ENCODE results near the gene RAB26. TPM values are rescaled to one million over a fixed set of nuclear protein-coding genes. Genes with fewer than 3 reads are reported as not detected.

The RAB26 gene
- polyA plus RNA-seq, 1 experiment: 0.67 TPM

- Histone ChIP-seq H3K36me3 (ENCODE audit: control insufficient read depth, insufficient read depth, low read length) (peaks cover 5% of the 10 kb centered on the region), H3K27me3 (ENCODE audit: control insufficient read depth, insufficient read depth, low read length) (no peaks in the 10 kb centered on the region), H3K4me3 (ENCODE audit: low read depth, low read length) (no peak overlapping the region)
- ChIA-PET POLR2A (no interaction called here), CTCF (interaction anchor here (1.0 to 1.1 kb wide), 2 partner anchors 13 to 157 kb away, joined by 3 to 4 read pairs; no protein-coding TSS in a partner anchor)
- DNase-seq (ENCODE audit: low read depth): no peak
- TF ChIP-seq, protein P1, sequence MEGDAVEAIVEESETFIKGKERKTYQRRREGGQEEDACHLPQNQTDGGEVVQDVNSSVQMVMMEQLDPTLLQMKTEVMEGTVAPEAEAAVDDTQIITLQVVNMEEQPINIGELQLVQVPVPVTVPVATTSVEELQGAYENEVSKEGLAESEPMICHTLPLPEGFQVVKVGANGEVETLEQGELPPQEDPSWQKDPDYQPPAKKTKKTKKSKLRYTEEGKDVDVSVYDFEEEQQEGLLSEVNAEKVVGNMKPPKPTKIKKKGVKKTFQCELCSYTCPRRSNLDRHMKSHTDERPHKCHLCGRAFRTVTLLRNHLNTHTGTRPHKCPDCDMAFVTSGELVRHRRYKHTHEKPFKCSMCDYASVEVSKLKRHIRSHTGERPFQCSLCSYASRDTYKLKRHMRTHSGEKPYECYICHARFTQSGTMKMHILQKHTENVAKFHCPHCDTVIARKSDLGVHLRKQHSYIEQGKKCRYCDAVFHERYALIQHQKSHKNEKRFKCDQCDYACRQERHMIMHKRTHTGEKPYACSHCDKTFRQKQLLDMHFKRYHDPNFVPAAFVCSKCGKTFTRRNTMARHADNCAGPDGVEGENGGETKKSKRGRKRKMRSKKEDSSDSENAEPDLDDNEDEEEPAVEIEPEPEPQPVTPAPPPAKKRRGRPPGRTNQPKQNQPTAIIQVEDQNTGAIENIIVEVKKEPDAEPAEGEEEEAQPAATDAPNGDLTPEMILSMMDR (IDR thresholded peaks at IDR 0.05; ENCODE audit: insufficient read depth, low read depth, low read length): no peak
Measured at GRCh38 chr16:2180962-2181923, 32.8 kb downstream of the RAB26 start.

- ChIA-PET POLR2A (no interaction called here), CTCF (interaction anchor here (1.1 kb wide), 1 partner anchor 156 kb away, joined by 4 read pairs; no protein-coding TSS in a partner anchor)
- H3K27me3 ChIP-seq (ENCODE audit: control insufficient read depth, insufficient read depth, low read length): no peaks in the 10 kb centered on the region
- H3K36me3 ChIP-seq (ENCODE audit: control insufficient read depth, insufficient read depth, low read length): peaks cover 1% of the 10 kb centered on the region
- no peak overlapping the region for H3K4me3 ChIP-seq (ENCODE audit: low read depth, low read length)
- TF ChIP-seq, protein P1 (IDR thresholded peaks at IDR 0.05; ENCODE audit: insufficient read depth, low read depth, low read length): no peak
- no peak for DNase-seq (ENCODE audit: low read depth)
Measured at GRCh38 chr16:2181952-2182351, 33.5 kb downstream of the RAB26 start.

GRCh38 chr16:2183671-2184070 lies 35.2 kb downstream of the RAB26 start:
- Histone ChIP-seq H3K4me3 (ENCODE audit: low read depth, low read length) (no peak overlapping the region), H3K27me3 (ENCODE audit: control insufficient read depth, insufficient read depth, low read length) (no peaks in the 10 kb centered on the region), H3K36me3 (ENCODE audit: control insufficient read depth, insufficient read depth, low read length) (no peaks in the 10 kb centered on the region)
- no peak for DNase-seq (ENCODE audit: low read depth)
- POLR2A ChIA-PET: no interaction called here
- CTCF ChIA-PET: no interaction called here
- TF ChIP-seq, protein P1 (IDR thresholded peaks at IDR 0.05; ENCODE audit: insufficient read depth, low read depth, low read length): no peak

DNA sequence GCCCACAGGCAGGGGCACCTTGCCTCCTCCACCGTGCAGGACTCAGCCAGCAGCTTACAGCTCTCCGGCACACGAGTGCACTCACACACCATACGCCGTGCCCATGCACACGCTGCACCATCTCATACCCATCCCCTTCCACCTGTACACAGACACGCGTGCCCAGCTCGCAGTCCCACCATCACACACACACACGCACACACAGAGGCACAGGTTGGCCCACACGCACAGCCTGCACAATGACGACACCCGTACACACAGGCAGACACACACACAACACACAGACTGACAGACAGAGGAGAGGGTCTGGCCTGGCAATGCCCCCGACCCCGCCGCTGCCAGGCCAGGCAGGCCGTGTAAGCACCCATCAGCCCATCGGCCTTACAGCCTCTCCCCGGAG lies 35.9 kb downstream of the RAB26 start:
- H3K36me3 ChIP-seq (ENCODE audit: control insufficient read depth, insufficient read depth, low read length): no peaks in the 10 kb centered on the region
- no peak for DNase-seq (ENCODE audit: low read depth)
- H3K27me3 ChIP-seq (ENCODE audit: control insufficient read depth, insufficient read depth, low read length): no peaks in the 10 kb centered on the region
- TF ChIP-seq, protein P1 (IDR thresholded peaks at IDR 0.05; ENCODE audit: insufficient read depth, low read depth, low read length): no peak
- H3K4me3 ChIP-seq (ENCODE audit: low read depth, low read length): no peak overlapping the region
- CTCF ChIA-PET: no interaction called here
- POLR2A ChIA-PET: no interaction called here

DNA sequence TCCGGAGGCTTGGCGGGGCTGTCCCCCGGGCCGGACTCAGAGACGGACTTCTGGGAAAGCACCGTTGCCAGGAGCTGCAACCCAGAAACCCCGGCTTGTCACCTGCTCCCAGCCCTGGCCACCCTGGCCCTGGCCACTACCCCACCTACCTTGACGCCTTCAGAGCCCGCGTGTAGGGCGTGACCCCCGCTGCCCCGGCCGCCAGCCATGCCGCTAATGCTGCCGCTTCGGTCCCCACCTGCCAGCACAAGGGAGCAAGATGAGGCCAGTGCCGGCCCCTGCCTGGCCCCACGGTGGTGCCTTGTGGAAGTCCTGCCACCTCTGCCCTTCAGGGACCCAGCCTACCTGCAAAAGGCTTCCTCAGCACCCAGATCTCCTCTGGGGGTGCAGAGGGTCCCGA lies 36.5 kb downstream of the RAB26 start:
- no peaks in the 10 kb centered on the region for H3K27me3 ChIP-seq (ENCODE audit: control insufficient read depth, insufficient read depth, low read length)
- CTCF ChIA-PET: no interaction called here
- POLR2A ChIA-PET: no interaction called here

More for the DNA sequence above, 36.5 kb downstream of the RAB26 start:
- DNase-seq (ENCODE audit: low read depth): no peak
- no peaks in the 10 kb centered on the region for H3K36me3 ChIP-seq (ENCODE audit: control insufficient read depth, insufficient read depth, low read length)
- TF ChIP-seq, protein P1 (IDR thresholded peaks at IDR 0.05; ENCODE audit: insufficient read depth, low read depth, low read length): no peak
- H3K4me3 ChIP-seq (ENCODE audit: low read depth, low read length): no peak overlapping the region
